Cerebellar nuclear complex (tissue), 1 donor: ENCODE data around the gene PI4K2B.
"Not testable (repeated sequence)": the region's sequence is repeated elsewhere in the genome, so short reads cannot be mapped to it uniquely, and the experiment has no call there.

Experiments
- DNase-seq, 2 experiments: peaks; one replicate each; lab custom pipeline; 2025; lab: John Stamatoyannopoulos, UW

The PI4K2B gene

DNA sequence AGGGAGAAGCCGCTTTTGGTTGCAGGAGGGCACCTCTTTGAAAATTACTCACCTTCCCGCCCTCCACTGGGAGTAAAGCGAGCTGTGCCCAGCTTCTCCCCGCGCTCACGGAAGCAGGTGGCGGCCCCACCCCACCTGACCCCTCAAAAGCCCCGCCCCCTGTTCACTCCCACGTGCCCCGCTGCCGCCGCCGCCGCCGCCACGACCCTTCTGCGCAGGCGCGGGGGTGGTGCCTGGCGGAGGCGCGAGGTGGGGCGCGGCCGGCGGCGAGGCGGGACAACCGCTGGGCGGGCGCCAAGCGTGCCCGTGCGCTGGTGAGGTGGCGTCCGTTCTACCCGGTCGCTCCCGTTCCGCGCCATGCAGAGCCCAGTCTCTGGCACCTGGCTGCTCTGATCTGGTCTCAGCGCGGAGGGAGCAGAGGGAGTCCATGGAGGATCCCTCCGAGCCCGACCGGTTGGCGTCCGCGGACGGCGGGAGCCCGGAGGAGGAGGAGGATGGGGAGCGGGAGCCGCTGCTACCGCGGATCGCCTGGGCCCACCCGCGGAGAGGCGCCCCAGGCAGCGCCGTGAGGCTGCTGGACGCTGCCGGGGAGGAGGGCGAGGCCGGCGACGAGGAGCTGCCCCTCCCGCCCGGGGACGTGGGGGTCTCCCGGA is at the start of gene PI4K2B:
Gene PI4K2B, plus strand, starts transcription at position 297 of the 653 bp plus-strand sequence. Its CDS starts 131 bp downstream, at position 428.
- peak in 1 of 2 experiments; percentile 13 for DNase-seq

DNA sequence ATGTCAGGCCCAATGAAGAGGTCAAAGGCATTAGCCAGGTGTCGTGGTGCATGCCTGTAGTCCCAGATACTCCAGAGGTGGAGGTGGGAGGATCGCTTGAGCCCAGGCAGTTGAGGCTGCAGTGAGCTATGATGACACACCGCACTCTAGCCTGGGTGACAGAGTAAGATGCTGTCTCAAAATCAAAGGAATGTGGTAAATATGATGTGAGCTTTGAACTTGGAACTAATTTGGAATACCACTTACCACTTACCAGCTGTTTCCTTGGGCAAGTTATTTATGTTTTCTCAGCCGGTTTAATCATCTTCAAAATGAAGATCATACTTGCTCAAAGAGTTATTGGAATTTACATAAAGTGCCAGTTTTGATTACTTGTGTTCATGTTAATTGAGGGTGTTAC is 49.8 kb upstream of the PI4K2B start:
- DNase-seq = no peak

DNA sequence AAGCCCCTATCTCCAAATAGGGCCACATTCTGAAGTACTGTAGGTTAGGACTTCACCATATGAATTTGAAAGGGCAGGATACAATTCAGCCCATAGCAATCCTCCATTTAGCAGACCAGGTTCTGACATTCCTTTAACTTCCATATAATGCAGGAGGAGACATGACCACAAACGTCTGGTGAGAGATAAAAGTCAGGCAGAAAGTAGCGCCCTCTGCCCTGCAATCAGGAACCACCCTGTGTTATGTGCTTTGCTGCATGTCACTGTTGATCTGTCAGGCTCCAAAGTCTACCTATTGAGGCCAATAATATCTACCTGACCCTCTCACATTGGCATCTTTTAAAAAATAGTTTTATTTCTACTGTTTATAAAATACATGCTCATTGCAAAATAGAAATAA is 43.4 kb upstream of the PI4K2B start:
- DNase-seq = no peak

DNA sequence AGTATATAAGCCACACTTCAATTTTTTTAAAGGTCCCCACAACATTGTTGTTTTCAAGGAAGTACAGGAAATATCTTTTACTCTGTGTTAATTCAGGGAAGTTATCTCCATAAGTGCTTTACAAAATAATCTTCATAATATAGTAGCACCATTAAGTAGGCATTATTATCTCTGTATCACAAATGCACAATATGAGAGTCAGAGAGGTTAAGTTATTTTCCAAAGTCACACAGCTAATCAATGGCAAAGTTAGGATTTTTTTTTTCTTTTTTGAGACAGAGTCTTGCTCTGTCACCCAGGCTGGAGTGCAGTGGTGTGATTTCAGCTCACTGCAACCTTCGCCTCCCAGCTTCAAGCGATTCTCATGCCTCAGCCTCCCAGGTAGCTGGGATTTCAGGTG is 35.1 kb upstream of the PI4K2B start:
- no peak for DNase-seq

DNA sequence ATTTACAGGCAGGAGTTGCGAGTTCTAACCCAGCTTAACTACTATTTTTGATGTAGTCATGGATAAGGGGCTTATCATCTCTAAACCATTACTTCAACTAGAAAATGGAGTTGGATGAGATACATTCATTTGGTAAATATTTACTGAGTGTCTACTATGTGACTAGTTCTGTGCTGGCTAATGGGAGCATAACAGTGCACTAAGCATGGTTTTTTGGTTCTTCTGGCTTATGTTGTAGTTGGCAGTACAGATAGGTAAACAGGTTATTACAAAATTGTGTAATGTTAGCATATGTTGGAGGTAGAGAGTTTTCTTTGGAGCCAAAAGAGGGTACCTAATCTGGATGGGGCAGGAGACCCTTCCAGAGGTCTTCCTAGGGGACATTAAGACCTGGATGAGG is 25.8 kb upstream of the PI4K2B start:
- DNase-seq = no peak

DNA sequence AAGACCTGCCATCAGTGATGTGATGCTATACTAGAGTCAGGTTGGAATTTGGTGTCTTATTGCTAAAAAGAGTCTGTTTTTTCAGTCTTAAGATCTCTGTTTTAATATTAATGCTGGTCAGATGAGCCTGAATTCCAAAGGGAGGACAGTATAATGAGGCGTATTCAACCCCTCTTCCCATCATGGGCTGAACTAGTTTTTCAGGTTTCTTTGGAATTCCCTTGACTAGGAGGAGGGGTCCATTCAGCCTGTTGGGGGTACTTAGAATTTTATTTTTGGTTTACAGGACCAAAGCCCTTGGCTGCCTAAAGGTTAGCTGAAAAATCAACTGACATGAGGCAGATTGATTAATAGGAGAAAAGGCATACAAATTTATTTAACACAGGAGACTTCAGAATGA is 24.1 kb upstream of the PI4K2B start:
- no peak for DNase-seq

DNA sequence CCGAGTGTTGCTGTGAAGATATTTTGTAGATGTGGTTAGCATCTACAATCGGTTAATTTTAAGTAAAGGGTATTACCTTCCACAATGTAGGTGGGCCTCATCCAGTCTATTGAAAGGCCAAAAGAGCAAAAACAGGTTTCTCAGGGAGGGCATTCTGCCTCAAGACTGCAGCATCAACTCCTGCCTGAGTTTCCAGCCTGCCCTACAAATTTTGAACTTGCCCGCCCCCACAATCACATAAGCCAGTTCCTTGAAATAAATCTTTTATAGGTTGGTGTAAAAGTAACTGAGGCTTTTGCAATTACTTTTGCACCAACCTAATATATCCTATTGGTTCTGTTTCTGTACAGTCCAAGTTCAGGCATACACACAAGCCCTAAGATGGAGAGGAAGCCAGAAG is 22.1 kb upstream of the PI4K2B start:
- no peak for DNase-seq

DNA sequence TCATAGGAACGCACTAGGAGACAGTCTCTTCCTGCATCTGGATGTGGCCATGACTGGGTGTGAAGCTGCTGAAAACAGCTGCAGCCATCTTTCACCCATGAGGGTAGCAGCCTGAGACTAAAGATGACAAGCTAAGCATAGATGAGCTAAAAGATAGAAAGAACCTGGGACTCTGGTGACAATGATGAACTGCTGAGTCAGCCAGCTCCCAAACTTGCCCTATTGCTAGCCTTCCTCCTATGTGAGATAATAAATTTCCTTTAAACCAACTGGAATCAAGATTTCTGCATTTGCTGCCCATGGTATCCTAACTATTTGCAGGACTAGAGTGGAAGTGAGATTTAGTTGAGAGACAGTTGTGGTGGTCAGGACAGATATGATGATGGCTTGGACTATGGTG is 21.0 kb upstream of the PI4K2B start:
- no peak for DNase-seq

DNA sequence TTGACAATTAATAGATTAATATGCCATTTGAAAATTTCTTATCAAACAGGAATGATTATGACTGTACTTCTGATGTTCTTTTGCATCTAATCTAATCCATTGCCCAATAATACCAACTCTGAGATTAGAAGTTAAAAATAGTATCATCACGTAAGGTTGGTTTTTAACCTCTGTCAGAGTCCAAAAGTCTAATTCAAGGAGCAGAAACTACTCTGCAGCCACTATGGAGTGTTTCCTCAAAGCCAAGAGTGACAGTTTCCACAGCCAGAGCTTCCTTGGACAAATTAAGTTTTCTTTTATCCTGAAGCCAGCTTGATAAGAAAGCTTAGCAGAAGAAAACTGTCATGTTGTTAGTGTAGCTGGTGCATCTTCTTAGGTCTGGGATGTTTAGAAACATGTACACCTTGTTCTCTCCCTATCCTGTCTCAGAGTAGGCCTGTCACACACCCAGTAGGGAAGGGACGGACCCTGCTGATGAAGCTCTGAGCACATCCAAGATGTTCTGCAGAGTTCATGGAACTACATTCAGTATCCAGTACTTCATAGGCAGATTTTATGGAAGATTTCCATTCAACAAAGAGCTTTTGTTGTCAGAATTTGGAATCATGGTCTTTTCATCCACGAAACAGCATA is 20.4 kb upstream of the PI4K2B start:
- no peak for DNase-seq

DNA sequence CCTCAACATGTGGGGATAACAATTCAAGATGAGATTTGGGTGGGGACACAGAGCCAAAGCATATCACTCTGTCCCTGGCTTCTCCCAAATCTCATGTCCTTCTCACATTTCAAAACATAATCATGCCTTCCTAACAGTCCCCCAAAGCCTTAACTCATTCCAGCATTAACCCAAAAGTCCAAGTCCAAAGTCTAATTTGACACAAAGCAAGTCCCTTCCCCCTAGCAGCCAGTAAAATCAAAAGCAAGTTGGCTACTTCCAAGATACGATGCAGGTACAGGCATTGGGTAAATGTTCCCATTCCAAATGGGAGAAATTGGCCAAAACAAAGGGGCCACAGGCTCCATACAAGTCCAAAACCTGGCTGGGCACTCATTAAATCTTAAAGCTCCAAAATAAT is 19.1 kb upstream of the PI4K2B start:
- not testable (repeated sequence) for DNase-seq

DNA sequence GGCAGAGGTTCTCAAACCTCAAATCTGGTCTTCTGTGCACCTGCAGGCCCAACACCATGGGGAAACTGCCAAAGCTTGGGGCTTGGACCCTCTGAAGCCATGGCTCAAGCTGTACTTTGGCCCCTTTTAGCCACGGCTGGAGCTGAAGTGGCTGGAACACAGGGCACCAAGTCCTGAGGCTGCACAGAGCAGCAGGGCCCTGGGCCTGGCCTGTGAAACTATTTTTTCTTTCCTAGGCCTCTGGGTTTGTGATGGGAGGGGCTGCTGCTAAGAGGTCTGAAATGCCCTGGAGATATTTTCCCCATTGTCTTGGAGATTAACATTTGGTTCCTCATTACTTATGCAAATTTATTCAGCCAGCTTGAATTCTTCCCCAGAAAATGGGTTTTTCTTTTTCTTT is 18.3 kb upstream of the PI4K2B start:
- DNase-seq = no peak

DNA sequence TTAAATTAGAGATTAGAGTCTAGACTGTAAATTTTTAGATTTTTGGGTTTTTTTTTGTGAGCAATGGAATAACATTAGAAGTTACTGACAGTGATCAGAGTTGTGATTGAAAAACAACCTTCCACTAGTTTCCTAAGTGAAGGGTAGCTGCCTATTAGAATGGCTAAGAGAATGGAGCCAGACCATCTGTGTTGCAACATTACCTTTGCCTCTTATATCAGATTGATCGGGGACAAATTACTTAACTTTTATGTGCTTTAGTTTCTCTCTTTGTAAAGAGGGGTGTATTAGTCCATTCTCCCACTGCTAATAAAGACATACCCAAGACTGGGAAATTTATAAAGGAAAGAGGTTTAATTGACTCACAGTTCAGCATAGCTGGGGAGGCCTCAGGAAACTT is 12.5 kb upstream of the PI4K2B start:
- DNase-seq = no peak

DNA sequence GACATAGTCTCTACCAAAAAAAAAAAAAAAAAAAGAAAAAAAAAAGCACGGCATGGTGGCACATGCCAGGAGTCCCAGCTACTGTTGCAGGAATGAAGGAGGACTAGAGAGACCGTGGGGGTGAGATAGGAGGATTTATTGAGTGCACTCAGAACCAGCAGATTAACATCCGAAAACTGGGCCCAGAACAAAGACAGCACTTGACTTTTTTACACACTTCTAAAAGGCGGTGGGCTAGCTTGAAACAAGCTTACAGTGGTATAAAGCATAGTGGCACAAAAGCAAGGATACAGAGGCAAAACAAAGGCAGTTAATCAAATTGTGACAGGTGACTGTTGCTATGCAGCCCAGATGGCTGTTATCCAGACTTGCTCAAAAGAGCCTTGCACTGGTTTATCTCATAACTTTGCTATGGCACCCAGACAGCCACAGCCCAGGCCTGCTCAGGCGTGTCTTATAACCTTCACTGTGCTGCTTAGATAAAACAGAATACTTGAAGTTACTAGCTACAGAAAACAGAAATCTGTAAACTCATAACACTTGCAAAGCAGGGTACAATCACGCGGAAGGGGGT is 9.9 kb upstream of the PI4K2B start:
- no peak for DNase-seq

DNA sequence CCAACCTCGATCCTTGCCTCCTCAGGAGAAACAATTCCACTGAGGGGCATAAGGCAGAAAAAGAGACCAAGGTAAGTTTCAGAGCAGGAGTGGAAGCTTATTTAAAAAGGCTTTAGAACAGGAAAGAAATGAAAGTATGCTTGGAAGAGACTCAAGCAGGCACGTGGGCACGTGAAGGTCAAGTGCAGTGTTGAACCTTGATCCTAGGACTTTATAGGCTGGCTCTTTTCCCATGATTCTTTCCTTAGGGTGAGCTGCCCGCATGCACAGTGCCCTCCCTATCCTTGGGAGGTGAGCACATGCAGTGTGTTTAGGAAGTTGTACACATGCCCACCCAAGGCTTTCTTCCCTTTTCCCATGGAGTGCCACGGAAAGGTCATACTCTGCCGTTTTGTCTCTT is 4.0 kb upstream of the PI4K2B start:
- DNase-seq = no peak

DNA sequence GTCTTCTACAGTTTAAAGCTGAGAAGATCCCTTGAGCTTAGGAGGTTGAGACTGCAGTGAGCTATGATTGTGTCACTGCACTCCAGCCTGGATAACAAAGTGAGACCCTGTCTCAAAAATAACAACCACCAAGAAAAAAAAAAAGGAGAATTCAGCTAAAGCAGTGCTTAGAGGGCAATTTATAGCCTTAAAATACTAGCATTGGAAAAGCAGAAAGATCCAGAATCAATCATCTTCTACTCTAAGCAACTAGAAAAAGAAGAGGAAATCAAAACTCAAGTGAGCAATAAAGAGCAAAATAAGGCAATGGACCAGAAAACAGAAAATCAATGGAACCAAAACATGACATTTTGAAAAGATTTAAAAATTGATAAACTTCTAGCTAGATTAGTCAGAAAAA is 639 bp upstream of the PI4K2B start:
- DNase-seq = no peak

DNA sequence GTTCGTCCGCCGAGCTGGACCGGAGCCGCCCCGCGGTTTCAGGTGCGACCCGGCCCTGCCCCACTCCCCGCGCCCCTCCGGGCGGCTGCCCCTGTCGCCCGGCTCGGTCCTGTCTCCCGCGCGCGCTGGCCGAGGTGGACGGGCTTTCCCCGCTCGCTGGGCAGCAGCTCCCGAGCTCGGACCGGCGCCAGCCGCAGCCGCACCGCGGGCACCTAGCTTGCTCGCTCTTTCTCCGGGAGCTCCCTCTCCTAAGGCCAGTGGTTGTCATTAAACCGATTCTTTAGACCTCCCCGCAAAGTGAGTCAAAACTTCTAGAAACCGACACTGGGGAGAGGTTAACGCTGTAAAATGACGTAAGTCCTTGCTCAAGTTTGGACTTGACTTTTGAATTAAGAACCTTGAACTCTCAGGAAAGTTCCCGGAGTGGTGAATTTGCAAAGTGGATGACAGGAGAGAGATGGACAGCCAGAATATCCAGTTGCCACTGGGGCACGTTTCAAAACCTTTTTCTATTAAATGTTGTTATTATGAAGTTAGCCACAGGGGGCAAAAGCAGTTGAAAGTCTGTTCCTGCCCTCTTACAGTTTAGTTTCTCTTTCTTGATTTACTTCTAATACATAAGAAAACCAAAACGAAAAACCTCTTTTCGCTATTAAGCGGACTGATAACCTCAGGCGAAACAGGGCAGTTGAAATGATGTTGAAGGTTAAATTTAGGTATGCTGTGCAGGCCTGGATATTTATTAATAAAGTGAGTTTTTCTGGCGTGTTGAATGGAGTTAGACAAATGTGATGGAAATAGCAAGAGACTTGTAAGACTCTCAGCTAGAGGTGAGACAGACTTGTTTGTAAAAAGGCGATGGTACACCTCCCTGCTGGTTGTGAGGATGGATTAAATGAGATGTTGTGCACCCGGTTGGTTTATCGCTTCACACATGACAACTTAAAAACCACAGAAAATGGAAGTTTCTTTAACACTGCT is 847 bp downstream of the PI4K2B start:
- DNase-seq = peak in 1 of 2 experiments; percentile 1

DNA sequence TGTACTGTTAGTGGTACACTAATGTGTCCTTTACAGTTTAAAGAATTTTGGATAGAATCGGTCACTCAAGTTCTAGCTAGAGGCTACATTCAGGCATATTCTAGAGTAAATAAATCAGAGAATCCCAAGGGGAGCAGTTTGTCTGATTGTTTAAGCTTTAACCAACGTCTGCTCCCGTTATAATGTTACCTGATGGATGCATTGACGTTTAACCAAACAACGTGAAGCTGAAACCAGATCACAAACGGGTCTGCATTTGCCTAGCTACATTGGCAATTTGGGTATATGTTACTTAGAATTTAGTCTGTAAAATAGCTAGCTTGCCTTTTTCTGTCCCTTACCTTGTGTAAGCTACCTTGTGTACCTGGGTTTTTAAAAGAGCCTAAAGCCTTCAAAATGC is 1.6 kb downstream of the PI4K2B start:
- DNase-seq = no peak

DNA sequence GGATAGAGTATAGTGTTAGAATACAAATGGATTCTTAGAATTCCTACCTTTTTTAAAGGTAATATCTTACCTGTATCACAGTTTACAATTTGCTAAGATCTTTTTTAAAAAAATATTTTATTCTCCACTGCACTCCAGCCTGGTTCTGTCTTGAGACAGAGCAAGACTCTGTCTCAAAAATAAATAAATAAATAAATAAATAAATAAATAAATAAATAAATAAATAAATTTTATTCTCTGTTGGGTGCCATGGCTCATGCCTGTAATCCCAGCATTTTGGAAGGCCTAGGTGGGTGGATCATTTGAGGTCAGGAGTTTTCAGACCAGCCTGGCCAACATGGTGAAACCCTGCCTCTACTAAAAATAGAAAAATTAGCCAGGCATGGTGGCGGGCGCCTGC is 2.2 kb downstream of the PI4K2B start:
- DNase-seq = not testable (repeated sequence)

DNA sequence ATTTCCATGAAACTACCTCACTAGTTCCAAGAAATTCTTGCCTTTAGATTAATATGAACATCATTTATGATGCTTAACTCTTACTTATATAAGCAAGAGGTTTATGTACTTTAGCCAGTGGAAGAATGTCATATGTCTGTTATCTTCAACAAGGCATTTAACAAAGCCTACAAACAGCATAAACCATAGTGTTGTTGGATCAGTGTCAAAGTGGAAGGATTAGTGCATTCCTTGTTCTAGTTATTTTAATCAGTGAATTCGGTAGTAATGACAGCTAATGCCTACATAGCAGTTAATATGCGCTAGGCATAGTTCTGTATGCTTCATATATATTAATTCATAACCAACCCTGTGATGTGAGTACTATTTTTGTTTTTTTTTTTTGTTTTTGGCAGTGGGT is 3.1 kb downstream of the PI4K2B start:
- DNase-seq = no peak

DNA sequence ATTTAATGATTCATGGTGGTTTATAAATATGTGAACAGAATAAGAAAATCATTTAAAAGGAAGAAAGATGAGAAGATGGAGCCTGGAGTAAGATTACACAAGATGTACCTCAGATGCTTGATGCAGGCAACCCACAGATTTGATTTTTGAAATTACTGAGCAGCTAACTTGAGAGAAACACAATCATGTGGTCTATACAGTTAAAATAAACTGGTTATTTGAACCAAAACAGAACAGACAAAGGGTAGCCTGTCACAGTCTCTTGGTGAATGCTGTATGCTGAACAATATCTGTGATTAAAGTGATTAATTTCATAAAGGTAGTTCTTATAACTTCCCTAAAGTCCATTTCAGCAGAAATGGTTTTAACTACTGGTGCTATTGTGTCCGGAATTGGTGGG is 4.2 kb downstream of the PI4K2B start:
- no peak for DNase-seq

DNA sequence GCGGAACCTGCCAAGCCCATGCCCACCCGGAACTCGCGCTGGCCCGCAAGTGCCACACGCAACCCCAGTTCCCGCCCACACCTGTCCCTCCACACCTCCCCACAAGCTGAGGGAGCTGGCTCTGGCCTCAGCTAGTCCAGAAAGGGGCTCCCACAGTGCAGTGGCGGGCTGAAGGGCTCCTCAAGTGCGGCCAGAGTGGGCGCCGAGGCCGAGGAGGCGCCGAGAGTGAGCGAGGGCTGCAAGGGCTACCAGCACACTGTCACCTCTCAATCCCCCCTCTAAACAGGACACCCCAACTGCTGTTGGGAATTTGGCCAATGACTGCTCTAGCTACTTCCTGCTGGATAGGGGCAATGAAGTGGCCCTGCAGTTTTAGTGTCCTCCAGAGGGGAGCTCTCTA is 5.7 kb downstream of the PI4K2B start:
- not testable (repeated sequence) for DNase-seq

DNA sequence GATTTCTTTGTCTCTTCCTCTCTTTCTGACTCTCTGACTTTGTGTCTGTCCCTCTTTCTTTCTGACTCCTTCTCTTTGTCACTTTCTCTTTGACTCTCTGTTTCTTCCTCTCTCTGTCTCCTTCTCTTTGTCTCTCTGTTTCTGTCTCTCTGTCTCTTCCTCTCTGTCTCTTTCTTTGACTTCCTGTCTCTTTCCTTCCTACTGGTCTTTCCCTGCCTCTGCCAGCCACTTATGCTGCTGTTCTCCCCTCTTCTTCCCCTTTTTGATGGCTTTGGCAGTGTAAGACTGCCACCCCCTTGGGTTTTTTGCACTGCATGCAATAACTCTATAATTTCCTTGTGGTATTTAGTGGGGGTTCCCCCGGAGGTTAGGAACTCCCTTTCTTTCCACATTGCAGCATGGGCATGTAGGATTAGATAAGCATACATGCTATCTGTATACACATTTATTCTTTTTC is 6.9 kb downstream of the PI4K2B start:
- not testable (repeated sequence) for DNase-seq
